ENCODE measurements around the gene VWA5B1. TPM values are rescaled to one million over a fixed set of nuclear protein-coding genes. Genes with fewer than 3 reads are reported as not detected.

VWA5B1 gene
- total and polyA plus RNA-seq, 10 of the 15 experiments (the other 5 are each of a cell fraction or from before 2014, with no cell fraction given), result under 0.01 to 0.05 (median 0.01) TPM; not detected in 7

DNA sequence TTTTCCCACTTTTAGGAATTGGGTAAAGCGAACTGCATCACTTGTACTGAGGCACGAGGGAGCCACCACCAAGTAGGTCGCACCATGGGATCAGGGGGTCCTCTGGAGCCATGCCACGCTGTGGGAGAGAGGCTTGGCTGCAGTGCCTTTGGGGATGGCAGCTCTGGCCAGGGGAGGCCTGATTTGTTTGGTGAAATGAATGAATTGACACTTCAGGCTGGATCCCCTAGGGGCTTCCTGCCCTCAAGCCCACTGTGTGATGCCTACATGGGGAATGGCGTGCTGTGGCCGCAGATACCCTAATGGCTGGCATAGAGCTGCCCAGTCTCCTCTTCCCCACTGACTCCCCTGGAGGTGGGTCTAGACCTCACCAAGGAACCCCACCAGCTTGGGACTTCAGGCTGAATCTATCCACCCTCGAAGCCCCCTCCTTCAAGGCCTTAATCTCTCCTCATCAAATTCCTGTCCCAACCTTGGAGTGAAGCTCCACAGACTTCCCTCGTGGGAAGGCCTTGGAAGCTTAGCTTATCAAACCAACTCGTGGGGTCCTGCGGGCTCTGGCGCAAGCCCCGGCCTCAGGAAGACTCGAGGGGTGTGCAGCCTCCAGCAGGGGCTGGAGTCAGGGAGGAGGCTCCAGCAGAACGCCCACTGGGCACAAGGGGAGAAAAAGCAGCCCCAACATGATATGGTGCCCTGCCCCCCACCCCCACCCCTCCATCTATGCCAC, 64.6 kb downstream of the VWA5B1 start (continued):
- TF ChIP-seq MEF2B (IDR thresholded peaks at IDR 0.05; ENCODE audit: partially characterized antibody, poor library complexity, severe bottlenecking) (no peak), NFIC (IDR thresholded peaks at IDR 0.05; ENCODE audit: low read depth, low read length) (no peak)

DNA sequence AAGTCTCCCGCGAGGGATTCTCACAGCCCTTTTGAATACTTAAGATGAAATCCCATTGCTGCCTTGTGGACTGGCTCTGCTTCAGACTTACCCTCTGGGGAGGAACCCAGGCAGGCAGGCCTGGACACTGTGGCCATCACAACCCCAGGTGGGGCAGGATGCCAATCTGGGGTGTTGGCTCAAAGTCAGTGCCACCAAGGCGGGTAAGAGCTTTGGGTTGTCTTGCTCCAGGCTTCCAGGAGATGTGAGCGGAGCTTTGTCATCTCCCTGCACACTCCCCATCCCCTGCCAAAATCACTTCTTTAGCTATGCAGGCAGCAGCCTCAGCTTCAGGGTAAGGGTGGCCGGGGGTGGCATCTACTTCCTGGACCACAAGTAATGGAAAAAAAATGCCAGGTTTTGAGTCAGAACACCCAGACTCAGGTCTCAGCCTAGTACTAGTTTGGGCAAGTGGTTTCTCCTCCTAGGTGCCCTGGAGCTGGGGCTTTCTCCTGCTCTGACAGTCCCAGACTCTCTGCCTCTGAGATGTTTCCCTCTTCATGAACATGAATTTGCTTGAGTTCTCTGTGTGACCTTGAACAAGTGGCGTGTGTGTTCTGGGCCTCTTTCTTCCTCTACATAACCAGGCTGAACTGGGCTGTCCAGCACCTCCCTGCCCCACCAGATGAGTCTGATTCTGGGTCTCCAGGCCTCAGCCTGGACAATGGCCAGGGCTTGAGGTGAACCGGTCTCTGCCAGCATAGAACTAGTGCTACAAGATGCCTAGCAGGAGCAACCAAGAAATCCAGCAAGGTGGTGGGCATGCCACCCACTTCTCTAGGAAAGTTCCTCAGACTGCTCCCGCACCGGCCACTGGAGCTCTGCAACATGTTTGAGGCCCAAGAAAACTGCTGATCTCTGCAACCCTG, 65.4 kb downstream of the VWA5B1 start:
- ATAC-seq (no peak), DNase-seq (ENCODE audit: low read depth, low spot score) (no peak), FAIRE-seq (no peak)
- RAD21 ChIA-PET (ENCODE audit: unreplicated experiment), result no interaction called here
- intact Hi-C loops (cut with micrococcal nuclease; ENCODE audit: unreplicated experiment) (loop anchor here (10.0 kb wide), 1 partner anchor 141 kb away; no protein-coding TSS in a partner anchor), in situ Hi-C loops (cut with MboI) (no loop called here)
- CTCF ChIA-PET, result no interaction called here
- H3K4me2 ChIP-seq (ENCODE audit: control insufficient read depth, insufficient read depth), result no peak overlapping the region
- no peak overlapping the region for H3K27ac ChIP-seq (ENCODE audit: control insufficient read depth, insufficient read depth)
- H3K27me3 ChIP-seq (replicated peaks in 1 of 2; ENCODE audit: control insufficient read depth in 2 of 2, insufficient read depth in 2 of 2, low read length in 1 of 2), result peaks cover 0 to 3% of the 10 kb centered on the region in 2 experiments; a peak in 3 of 4 replicates
- TF ChIP-seq BRCA1 (IDR thresholded peaks at IDR 0.05; ENCODE audit: low read depth, low read length), result no peak
- no peak for TF ChIP-seq CEBPB (IDR thresholded peaks at IDR 0.05; ENCODE audit: borderline replicate concordance in 1 of 2, low read depth in 2 of 2, low read length in 2 of 2)
- no peak for TF ChIP-seq NR2F1 (conservative IDR thresholded peaks at IDR 0.05)
- peaks cover 6% of the 10 kb centered on the region; the same call in 1 of the 2 replicates for H3K4me1 ChIP-seq (ENCODE audit: control insufficient read depth, insufficient read depth, low read length)
- no peak overlapping the region for H3K9ac ChIP-seq (ENCODE audit: control insufficient read depth, insufficient read depth, low read length)
- no peak overlapping the region for H2AFZ ChIP-seq (ENCODE audit: control insufficient read depth, low read depth, low read length)
- no peaks in the 10 kb centered on the region for H3K36me3 ChIP-seq (ENCODE audit: control insufficient read depth in 2 of 2, insufficient read depth in 2 of 2, low read length in 1 of 2)
- H3K79me2 ChIP-seq (ENCODE audit: control insufficient read depth, insufficient read depth, low read length), result no peaks in the 10 kb centered on the region
- 38% methylated on average over 7 of the region's 9 CpGs for WGBS (ENCODE audit: insufficient coverage, insufficient replicate concordance, low lambda C conversion rate, missing lambda C conversion rate)
- POLR2A ChIA-PET, result no interaction called here
- no peaks in the 10 kb centered on the region for H3K9me3 ChIP-seq (replicated peaks; ENCODE audit: control insufficient read depth, insufficient read depth, low read length)
- H3K4me3 ChIP-seq, result no peak overlapping the region
- H4K20me1 ChIP-seq (ENCODE audit: control insufficient read depth, insufficient read depth), result no peaks in the 10 kb centered on the region
- SMC1A ChIA-PET (ENCODE audit: uncharacterized antibody, unreplicated experiment), result no interaction called here
- BruUV-seq (replicated peaks), result no TSS peak
